ENCODE results near the gene AK9. TPM values are rescaled to one million over a fixed set of nuclear protein-coding genes. Genes with fewer than 3 reads are reported as not detected.

Gene AK9
- total RNA-seq, 1 donor from 2014 or later: 0.75 TPM

GRCh38 chr6:109485266-109485935 lies 205.6 kb downstream of the AK9 start:
- no peak overlapping the region for H3K27ac ChIP-seq
- H3K27me3 ChIP-seq: no peaks in the 10 kb centered on the region
- intact Hi-C loops (cut with DNase I): no loop called here
- peaks cover 0 to 11% of the 10 kb centered on the region in 2 donors for H3K36me3 ChIP-seq
- H3K4me1 ChIP-seq: peaks cover 8 to 18% of the 10 kb centered on the region in 2 donors
- no peak for TF ChIP-seq CTCF (IDR thresholded peaks at IDR 0.05)
- DNase-seq (ENCODE audit: low spot score in 2 of 2): no peak
- no peak overlapping the region for H3K4me3 ChIP-seq
- H3K9me3 ChIP-seq: no peaks in the 10 kb centered on the region

- Histone ChIP-seq H3K27me3 (no peaks in the 10 kb centered on the region), H3K27ac (peak overlapping the region; percentile 61 to 69), H3K36me3 (peaks cover 0 to 11% of the 10 kb centered on the region in 2 donors), H3K4me3 (peak overlapping the region in 1 of 2 donors; percentile 99), H3K9me3 (no peaks in the 10 kb centered on the region), H3K4me1 (peaks cover 8 to 25% of the 10 kb centered on the region in 2 donors)
- TF ChIP-seq CTCF (IDR thresholded peaks at IDR 0.05): no peak
- intact Hi-C loops (cut with DNase I): loop anchor here (5.0 kb wide), 1 partner anchor 387 kb away; the partner anchor contains the start of gene CEP57L1
- no peak for DNase-seq (ENCODE audit: low spot score in 2 of 2)
These were observed 206.9 kb downstream of the AK9 start for GRCh38 chr6:109484122-109484521.

GRCh38 chr6:109483735-109484057 lies 207.3 kb downstream of the AK9 start:
- H3K27ac ChIP-seq: peak overlapping the region; percentile 61 to 69
- no peak for DNase-seq (ENCODE audit: low spot score in 2 of 2)
- peaks cover 0 to 11% of the 10 kb centered on the region in 2 donors for H3K36me3 ChIP-seq
- H3K4me3 ChIP-seq: peak overlapping the region; percentile 88 to 99
- H3K9me3 ChIP-seq: no peaks in the 10 kb centered on the region
- H3K27me3 ChIP-seq: no peaks in the 10 kb centered on the region
- intact Hi-C loops (cut with DNase I): loop anchor here (1.0 to 5.0 kb wide), 5 partner anchors 29 to 386 kb away; partner anchors contain the start of genes AK9, CD164, CEP57L1 and FIG4
- peaks cover 8 to 28% of the 10 kb centered on the region in 2 donors for H3K4me1 ChIP-seq
- TF ChIP-seq CTCF (IDR thresholded peaks at IDR 0.05): no peak

- H3K27ac ChIP-seq: peak within 1 kb of the TSS; percentile 78 to 81
- peak; percentile 61 to 94 for DNase-seq (ENCODE audit: low spot score in 2 of 2)
- H3K4me3 ChIP-seq: peak within 1 kb of the TSS; percentile 88 to 99
- no peaks in the 10 kb centered on the region for H3K27me3 ChIP-seq
- no peaks in the 10 kb centered on the region for H3K9me3 ChIP-seq
- H3K4me1 ChIP-seq: peaks cover 8 to 31% of the 10 kb centered on the region in 2 donors
- peaks cover 0 to 11% of the 10 kb centered on the region in 2 donors for H3K36me3 ChIP-seq
- TF ChIP-seq CTCF (IDR thresholded peaks at IDR 0.05): peak in 1 of 3 experiments; percentile 14
- intact Hi-C loops (cut with DNase I): loop anchor here (1.0 to 5.0 kb wide), 5 partner anchors 28 to 386 kb away; partner anchors contain the start of genes AK9, CD164, CEP57L1 and FIG4
These were observed 207.9 kb downstream of the AK9 start, which contains the start of gene ZBTB24 for GRCh38 chr6:109482905-109483734. ZBTB24 (minus strand) TSS chr6:109483219; CDS start chr6:109482026, 1,193 bp downstream.

GRCh38 chr6:109480993-109481480 lies 210.0 kb downstream of the AK9 start:
- intact Hi-C loops (cut with DNase I): loop anchor here (5.0 kb wide), 1 partner anchor 384 kb away; the partner anchor contains the start of gene CEP57L1

More at GRCh38 chr6:109480993-109481480, 210.0 kb downstream of the AK9 start:
- H3K36me3 ChIP-seq: peaks cover 8 to 21% of the 10 kb centered on the region in 2 donors
- H3K4me1 ChIP-seq: peaks cover 8 to 37% of the 10 kb centered on the region in 2 donors
- TF ChIP-seq CTCF (IDR thresholded peaks at IDR 0.05): no peak
- no peak for DNase-seq (ENCODE audit: low spot score in 2 of 2)
- no peak overlapping the region for H3K4me3 ChIP-seq
- no peaks in the 10 kb centered on the region for H3K9me3 ChIP-seq
- H3K27ac ChIP-seq: no peak overlapping the region
- no peaks in the 10 kb centered on the region for H3K27me3 ChIP-seq

Measured in ascending aorta (tissue), 2 donors.